Muscle of back (tissue), 13 donors: ENCODE results near the gene ADAM20. TPM values are rescaled to one million over a fixed set of nuclear protein-coding genes. Genes with fewer than 3 reads are reported as not detected.
"Not testable (repeated sequence)": the region's sequence is repeated elsewhere in the genome, so short reads cannot be mapped to it uniquely, and the experiment has no call there.

Source experiments
- DNase-seq, 3 donors: peaks; one replicate each; pipeline versions ENCODE4 v3.0.0 to v3.0.0-alpha.2; 2013
- long read RNA-seq, 9 donors: transcript quantifications; one replicate each; lab custom pipeline, GENCODE V29; 2026
- polyA plus RNA-seq, 10 donors: library from polyadenylated mRNA; unstranded; fragments of 120-200 nt; gene quantifications; one replicate each; pipeline ENCODE4 v1.2.1, GENCODE V29; 2013; ENCODE audit not compliant: insufficient read length in 10 of 10

The ADAM20 gene
- polyA plus RNA-seq = under 1 TPM in 6 of 10 donors, not detected in 4; 0.07 to 0.22 (median 0.13) TPM
- long read RNA-seq, donor 1 = 0 reads
- long read RNA-seq, donor 2 = 0 reads
- long read RNA-seq, donor 3 = 0 reads
- long read RNA-seq, donor 4 = 0 reads
- long read RNA-seq, donor 5 = 0 reads
- long read RNA-seq, donor 6 = 0 reads
- long read RNA-seq, donor 7 = 0 reads
- long read RNA-seq, donor 8 = 0 reads
- long read RNA-seq, donor 9 = 0 reads

DNA sequence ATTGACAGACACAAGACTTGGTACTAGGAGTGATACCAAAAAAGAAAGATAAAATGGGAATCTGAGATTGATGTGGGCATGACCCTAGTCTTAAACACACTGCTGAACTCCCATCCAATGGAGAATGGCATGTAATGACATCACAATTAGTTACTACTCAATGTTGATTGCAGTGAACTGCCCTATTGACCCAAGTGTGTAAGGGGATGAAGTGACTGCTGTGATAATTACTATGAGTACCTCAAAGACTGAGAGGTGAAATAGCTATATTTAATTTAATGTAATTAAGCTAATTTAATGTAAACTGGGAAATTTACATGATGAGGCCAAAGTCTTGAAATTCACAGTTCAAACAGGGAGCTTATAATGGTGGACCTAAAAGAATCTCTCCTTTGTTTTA, at the start of gene ADAM20:
Gene ADAM20 (minus strand): TSS at position 101 of the 400 bp plus-strand sequence. CDS start 10,247 bp downstream, outside the sequence.
- DNase-seq = no peak

- DNase-seq = no peak
These were observed 42.1 kb upstream of the ADAM20 start for GRCh38 chr14:70576891-70577290.

DNA sequence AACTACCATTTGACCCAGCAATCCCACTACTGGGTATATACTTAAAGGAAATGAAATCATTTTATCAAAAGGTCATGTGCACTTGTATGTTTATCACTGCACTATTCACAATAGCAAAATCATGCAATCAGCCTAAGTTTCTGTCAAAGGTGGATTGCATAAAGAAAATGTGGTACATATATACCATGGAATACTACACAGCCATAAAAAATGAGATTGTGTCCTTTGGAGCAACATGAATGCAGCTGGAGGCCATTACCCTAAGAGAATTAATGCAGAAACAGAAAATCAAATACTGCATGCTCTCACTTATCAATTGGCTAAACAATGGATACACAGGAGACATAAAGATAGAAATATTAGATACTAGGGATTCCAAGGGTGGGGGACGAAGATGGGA, 38.2 kb upstream of the ADAM20 start:
- no peak for DNase-seq

DNA sequence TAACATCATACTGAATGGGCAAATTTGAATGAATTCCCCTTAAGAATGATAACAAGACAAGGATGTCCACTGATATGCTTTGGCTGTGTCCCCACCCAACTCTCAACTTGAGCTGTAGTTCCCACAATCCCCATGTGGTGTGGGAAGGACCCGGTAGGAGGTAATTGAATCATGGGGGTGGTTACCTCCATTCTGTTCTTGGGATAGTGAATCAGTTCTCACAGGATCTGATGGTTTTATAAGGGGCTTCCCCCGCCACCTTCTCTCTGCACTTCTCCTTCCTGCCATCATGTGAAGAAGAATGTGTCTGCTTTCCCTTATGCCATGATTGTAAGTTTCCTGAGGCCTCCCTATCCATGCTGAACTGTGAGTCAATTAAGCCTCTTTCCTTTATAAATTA, 36.3 kb upstream of the ADAM20 start:
- DNase-seq = no peak

DNA sequence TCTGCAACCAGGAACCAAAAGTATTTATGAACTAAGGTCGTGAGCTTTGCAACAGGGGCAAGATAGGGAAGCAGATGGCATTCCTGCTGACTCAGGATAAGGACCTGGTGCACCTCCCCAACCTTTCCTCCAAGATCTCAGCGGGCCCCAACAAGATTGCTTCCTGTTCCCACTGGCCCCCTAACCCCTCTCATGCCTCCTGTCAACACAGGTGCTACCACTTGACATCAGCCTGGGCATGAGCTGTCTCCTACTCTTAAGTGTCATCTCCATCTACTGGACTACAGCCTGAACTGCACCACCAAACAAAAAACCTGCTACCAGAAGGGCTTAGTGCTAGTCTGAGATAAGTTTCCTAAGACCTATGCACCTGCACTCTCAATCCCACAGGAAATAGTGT, 33.0 kb upstream of the ADAM20 start:
- DNase-seq = no peak

GRCh38 chr14:70563869-70564268, 29.1 kb upstream of the ADAM20 start:
- DNase-seq = peak in 2 of 3 donors; percentile 22 to 25

DNA sequence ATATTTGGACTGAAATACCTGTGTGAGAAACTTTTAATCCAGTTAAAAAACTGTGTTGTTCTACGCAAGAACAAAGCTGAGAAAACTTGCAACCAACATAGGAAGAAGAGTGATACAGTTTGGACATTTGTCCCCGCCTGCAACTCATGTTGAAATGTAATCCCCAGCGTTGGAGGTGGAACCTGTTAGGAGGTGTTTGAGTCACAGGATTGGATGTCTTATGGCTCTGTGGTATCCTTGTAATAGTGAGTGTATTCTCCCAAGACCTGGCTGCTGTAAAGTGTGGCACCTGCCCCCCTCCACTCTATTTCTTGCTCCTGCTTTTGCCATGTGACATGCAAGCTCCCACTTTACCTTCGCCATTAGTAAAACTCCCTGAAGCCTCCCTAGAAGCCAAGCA, 28.6 kb upstream of the ADAM20 start:
- DNase-seq = no peak

DNA sequence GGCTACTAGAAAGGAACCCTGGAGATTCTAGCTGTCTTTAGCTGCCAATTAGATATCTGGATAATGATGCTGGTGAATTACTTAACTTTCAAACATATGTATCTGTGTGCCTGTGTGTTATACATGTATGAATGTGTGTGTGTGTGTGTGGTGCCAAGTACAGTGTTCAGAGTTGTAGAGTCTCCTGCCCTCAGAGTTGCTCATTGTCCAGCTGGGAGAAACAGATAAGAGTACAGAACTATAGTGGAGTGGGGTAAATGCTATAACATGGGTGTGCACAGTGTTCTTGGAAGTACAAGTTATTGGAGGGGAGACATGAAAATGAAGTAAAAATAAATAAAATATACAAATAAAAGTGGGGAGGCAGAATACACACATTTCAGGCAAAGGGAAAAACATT, 23.6 kb upstream of the ADAM20 start:
- DNase-seq = no peak

DNA sequence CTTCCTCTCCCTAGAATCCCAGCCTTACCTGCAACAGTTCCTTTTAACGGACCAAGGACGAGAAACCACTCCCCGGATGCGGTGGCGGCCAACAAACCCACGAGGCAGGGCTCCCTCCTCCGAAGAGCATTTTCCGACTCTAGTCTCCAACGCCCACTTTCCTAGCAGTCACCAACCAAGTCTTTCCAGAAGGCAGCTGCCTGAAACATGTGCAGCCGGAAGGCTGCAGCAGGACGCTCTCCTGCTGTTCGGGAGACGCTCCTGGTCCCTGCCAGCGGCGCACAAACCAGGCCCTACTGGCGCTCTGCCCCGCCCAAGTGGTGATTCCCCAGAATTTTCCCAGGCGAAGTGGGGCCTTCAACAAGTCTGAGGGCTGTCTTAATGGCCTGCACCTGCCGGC, 21.1 kb upstream of the ADAM20 start:
- peak in 2 of 3 donors; percentile 25 to 26 for DNase-seq

GRCh38 chr14:70538087-70538486, 3.3 kb upstream of the ADAM20 start:
- no peak for DNase-seq

DNA sequence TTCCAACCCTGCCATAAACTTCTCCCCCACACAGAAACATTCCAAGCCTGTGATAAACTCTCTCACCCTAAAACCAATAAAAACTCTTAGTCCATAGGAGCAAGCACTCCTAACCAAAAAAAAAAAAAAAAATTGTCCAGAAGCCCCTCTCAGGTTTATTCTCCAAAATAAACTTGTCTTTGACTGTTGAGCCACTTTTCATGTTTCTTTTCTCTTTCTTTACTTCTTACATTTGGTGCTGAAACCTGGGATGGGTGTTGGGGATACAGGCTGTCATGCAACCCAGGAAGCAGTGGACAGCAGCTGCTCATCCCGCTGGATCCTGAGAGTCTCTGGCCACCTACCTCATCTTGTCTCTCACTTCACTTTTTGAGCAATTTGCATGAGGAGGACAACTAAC, 2.0 kb upstream of the ADAM20 start:
- no peak for DNase-seq

DNA sequence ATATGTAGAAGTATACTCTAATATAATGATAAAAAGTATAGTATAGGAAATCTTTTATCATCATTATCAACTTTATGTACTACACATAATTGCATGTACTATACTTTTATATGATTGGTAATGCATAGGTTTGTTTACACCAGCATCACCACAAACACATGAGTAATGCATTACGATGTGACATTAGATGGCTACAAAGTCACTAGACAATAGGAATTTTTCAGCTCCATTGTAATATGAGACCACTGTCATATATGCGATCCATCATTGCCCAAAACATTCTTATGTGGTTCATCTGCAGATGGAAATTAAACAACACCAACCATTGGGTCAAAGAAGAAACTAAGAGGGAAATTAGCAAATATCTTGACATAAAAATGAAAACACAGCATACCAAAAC, 4.4 kb downstream of the ADAM20 start:
- no peak for DNase-seq

DNA sequence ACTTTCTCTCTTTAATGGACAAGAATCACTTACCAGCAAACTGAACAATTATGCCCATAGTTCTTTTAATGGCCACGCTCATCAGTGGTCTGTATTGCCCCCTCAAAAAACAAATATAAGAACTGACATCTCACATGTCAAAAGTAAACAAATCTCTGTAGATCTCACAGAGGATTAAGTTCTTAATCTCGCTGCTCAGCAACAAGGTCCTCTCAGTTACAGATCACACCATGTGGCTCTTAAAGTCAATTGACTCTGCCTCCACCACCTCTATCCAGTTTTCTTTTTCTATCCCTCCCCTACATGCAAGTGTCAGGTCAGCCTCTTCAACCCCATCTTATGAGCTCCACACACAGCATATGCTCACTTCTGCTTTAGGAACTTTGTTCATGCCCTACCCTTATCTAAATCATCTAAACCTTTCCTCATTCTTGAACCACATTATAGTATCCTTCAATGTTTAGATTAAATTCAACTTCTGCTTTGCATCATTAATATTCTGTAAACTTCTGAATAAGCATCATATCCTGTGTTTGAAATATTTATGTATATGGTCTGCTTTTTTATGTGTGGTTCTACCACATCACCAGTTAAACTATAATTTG, 7.2 kb downstream of the ADAM20 start:
- no peak for DNase-seq

GRCh38 chr14:70525691-70526090, 9.1 kb downstream of the ADAM20 start:
- peak in 1 of 3 donors; percentile 0 for DNase-seq

GRCh38 chr14:70515811-70516210, 19.0 kb downstream of the ADAM20 start:
- no peak for DNase-seq

GRCh38 chr14:70514168-70515069, 20.4 kb downstream of the ADAM20 start:
- no peak for DNase-seq

- DNase-seq = no peak
These were observed 36.6 kb downstream of the ADAM20 start for GRCh38 chr14:70498191-70498590.

DNA sequence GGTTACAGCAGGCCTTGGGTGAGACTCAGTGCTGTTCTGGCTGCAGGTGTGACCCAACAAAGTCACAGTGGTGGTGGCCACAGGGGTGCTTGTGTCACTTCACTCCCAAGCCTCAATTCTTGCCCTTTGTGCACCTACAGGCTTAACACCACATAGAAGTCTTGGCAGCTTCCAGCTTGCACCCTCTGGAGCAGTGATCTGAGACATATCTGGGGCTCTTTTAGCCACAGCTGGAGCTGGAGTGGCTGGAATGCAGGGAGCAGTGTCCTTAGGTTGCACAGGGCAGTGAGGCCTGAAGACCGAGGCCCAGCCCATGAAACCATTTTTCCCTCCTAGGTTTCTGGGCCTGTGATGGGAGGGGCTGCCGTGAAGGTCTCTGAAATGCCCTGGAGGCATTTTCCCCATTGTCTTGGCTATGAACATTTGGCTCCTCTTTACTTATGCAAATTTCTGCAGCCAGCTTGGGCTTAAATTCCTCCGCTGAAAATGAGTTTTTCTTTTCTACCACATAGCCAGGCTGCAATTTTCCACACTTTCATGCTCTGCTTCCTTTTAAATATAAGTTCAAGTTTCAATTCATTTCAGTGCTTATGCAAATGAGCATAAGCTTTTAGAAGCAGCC, 45.1 kb downstream of the ADAM20 start:
- no peak for DNase-seq

- not testable (repeated sequence) for DNase-seq
These were observed 57.3 kb downstream of the ADAM20 start for GRCh38 chr14:70477356-70478105.

DNA sequence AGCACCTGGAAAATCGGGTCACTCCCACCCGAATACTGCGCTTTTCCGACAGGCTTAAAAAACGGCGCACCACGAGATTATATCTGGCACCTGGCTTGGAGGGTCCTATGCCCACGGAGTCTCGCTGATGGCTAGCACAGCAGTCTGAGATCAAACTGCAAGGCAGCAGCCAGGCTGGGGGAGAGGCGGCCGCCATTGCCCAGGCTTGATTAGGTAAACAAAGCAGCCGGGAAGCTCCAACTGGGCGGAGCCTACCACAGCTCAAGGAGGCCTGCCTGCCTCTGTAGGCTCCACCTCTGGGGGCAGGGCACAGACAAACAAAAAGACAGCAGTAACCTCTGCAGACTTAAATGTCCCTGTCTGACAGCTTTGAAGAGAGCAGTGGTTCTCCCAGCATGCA, 59.3 kb downstream of the ADAM20 start:
- not testable (repeated sequence) for DNase-seq

- no peak for DNase-seq
These were observed 61.0 kb downstream of the ADAM20 start for GRCh38 chr14:70473825-70474224.
